VCaP (cell line): Measurements from ENCODE around the gene SLX4IP.
A peak's percentile ranks its signal among the peaks of the same experiment; 100 is the strongest.

Source experiments
- H3K27ac ChIP-seq: fragments of 450-650 bp; 2 replicates; pipeline ENCODE4 v1.5.1; 2017
- TF ChIP-seq, protein P1 (sequence below): fragments of 450-650 bp; conservative IDR thresholded peaks from 2 replicates; pipeline ENCODE4 v1.5.1; 2017; ENCODE audit warnings: mild to moderate bottlenecking, moderate library complexity

SLX4IP gene

DNA sequence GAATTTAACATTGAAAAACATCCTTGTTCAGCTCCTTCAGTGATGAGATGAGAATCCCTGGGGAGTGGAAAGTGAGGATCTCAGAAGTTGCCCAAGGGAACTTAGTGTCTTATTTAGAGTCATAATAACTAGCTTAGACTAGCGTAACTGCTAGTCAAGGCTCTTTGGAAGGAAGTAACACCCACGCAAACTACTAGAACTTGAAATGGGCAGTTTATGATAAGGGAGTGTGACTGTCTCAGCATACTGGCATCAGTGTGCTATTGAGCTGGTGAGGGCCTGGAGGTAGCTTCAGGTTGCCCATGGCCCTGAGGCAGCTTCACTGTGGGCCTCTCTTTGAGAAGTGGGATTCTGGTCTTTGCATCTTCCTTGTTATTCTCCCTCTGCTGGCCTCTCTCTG is 40.1 kb downstream of the SLX4IP start:
- TF ChIP-seq, protein P1, sequence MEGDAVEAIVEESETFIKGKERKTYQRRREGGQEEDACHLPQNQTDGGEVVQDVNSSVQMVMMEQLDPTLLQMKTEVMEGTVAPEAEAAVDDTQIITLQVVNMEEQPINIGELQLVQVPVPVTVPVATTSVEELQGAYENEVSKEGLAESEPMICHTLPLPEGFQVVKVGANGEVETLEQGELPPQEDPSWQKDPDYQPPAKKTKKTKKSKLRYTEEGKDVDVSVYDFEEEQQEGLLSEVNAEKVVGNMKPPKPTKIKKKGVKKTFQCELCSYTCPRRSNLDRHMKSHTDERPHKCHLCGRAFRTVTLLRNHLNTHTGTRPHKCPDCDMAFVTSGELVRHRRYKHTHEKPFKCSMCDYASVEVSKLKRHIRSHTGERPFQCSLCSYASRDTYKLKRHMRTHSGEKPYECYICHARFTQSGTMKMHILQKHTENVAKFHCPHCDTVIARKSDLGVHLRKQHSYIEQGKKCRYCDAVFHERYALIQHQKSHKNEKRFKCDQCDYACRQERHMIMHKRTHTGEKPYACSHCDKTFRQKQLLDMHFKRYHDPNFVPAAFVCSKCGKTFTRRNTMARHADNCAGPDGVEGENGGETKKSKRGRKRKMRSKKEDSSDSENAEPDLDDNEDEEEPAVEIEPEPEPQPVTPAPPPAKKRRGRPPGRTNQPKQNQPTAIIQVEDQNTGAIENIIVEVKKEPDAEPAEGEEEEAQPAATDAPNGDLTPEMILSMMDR = no peak
- H3K27ac ChIP-seq = no peak overlapping the region

DNA sequence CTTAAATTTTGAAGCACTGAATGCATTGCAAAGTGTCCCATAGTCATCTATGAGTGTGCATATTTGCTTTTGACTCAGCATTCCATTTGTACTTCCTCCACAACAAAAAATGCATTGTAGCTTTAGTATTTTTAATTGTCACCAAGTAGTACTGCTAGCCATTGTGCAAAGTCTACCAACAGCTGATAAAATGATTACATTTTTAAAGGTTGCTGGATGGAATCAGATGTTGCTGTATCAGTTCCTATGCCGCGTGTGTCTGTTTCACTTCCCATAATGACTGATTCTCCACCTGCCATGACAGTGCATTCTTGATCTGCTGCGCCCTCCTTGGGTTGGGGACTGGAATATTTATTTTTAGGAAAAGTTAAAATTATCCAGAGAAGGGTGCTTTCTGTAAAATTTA is 41.2 kb downstream of the SLX4IP start:
- TF ChIP-seq, protein P1 = no peak
- no peak overlapping the region for H3K27ac ChIP-seq

DNA sequence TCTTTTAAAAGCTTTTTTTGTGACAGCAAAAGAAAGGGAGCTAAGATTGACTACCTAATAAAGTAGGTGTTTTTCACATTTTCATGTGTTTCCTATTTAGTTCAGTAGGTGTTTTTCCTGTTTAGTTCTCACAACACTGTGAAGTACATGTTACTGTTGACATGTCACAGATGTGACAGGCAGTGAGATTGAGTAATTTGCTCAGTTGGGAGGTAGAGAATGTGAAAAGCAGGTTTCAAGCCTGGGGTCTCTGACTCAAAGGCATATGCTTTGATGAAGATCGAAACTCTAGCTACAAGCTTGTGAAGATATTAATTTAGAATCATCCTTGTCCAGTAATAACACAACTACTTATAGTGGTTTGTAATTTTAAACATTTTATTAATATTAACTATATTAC is 43.1 kb downstream of the SLX4IP start:
- H3K27ac ChIP-seq = no peak overlapping the region
- TF ChIP-seq, protein P1 = no peak

DNA sequence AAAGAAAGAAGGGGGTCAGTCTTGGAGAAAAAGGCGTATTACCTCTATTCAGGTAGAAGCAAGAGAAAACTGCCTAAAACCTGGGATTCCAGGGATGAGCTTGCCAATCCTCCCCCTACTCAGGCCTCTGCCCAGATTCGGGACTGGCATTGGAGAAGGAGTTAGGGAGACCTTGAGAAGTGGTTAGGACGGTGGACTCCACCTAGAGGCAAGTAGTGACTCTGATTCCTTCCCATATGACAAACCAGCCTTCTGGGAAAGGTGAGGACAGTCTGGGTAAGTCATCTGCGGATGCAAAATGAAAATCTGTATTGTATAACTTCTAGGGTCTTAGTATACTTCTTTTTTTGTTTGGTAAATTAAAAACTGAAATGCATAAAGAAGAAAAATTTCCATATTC is 43.8 kb downstream of the SLX4IP start:
- no peak overlapping the region for H3K27ac ChIP-seq
- TF ChIP-seq, protein P1 = 0 out of 2 replicates have a peak, but pooled peaks have one; percentile 16

DNA sequence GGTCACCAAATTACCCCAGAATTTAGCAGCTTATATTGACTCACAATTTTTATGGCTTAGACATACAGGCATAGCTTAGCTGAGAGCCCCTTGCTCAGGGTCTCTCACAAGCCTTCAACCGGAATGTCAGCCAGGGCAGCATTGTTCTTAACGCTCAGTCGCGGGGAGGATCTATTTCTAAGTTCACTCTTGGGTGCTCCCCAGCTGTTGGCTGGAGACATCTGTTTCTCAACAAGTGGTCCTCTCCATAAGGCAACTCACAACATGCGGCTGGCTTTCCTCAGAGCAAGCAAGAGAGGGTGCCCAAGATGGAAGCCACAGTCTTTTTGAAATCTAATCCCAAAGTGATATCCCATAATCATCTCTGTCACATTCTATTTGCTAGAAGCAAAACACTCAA is 46.6 kb downstream of the SLX4IP start:
- no peak overlapping the region for H3K27ac ChIP-seq
- TF ChIP-seq, protein P1 = no peak

DNA sequence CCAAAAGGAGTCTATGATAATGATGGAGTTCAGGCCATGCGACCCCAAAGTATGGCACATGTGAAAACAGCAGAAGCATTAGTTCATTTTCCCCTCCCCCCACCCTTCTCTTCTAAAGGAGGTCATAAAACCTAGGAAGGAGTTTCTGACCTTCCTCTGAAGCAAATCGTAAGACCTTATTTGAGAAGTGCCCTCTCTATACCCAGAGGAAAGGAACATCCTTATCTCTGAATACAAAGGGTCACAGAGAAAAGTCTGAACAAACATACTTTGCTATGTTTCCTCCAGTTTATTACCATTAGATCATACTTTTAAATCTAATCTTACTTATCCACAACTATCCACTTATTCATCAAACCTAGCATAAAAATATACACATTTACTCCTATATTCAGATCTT is 48.6 kb downstream of the SLX4IP start:
- H3K27ac ChIP-seq = no peak overlapping the region
- TF ChIP-seq, protein P1 = no peak

DNA sequence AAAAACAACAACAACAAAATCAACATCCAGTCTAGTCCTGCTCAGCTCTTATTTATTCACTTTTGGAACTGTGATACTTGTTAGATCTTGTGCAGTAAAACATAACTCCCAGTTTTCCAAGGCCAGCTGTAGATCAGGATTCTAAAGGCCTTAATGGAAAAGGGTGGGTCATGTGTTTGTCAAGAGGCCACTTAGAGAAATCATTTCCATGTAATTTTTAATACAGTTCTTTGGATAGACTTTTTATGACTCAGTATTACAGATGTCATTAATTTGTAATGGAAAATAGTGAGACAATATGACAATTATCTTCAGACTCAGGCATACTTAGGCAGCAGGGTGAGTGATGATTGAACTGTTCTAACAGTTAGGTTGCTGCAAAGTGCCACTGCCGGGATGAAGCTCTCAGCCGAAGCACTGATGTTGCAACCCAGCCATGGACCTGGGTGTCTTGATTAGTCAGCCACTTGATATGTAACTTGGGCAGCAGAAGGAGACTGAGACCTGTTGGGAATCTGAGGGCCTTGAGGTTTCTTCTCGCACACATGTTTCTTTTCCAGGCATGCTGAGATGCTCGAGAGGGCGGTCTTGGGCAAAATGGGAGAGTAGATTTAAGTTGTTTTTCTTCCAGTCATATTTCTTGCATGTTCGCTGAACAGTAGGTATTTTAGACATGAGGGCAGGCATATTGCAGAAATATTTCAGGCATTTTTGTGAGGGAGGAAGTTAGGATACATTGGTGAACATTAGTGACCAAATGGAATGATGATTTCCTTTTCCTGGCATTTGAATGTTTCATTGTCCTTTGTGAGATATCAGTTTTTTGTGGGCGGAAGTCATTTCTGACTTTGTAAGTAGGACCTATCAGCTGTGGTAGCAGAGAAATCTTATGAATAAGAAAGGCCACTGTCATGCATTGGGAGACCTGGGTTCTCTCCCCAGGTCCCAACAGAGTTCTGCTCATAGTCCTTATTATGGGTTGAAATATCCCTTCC is 52.3 kb downstream of the SLX4IP start:
- TF ChIP-seq, protein P1 = no peak
- no peak overlapping the region for H3K27ac ChIP-seq
